Pulmonary artery endothelial cell (primary cell): Measurements from ENCODE around the gene RABGAP1. TPM values are rescaled to one million over a fixed set of nuclear protein-coding genes. Genes with fewer than 3 reads are reported as not detected.

Source experiments
- DNase-seq: peaks from one replicate; pipeline ENCODE4 v3.0.0-alpha.2; 2011; ENCODE audit warnings: low read depth, low spot score
- total RNA-seq: library from RNA; depleted of rRNA; stranded (reverse); fragments of >200 nt; gene quantifications from 2 replicates; pipeline ENCODE4 v1.2.3, GENCODE V29; 2014

Gene RABGAP1
- total RNA-seq, 1 donor from 2014 or later = 27.5 TPM

- DNase-seq = peak; percentile 15
Measured at GRCh38 chr9:123081824-123082223, 141.0 kb downstream of the RABGAP1 start.

- DNase-seq = no peak
Measured at GRCh38 chr9:123083680-123084079, 142.9 kb downstream of the RABGAP1 start.

GRCh38 chr9:123084256-123084655 is 143.4 kb downstream of the RABGAP1 start:
- no peak for DNase-seq

- DNase-seq = no peak
Measured at GRCh38 chr9:123085916-123086315, 145.1 kb downstream of the RABGAP1 start.

GRCh38 chr9:123087359-123087888 is 146.6 kb downstream of the RABGAP1 start:
- no peak for DNase-seq

- DNase-seq = no peak
Measured at GRCh38 chr9:123089040-123089439, 148.2 kb downstream of the RABGAP1 start.

GRCh38 chr9:123089790-123090189 is 149.0 kb downstream of the RABGAP1 start:
- no peak for DNase-seq

- no peak for DNase-seq
Measured at GRCh38 chr9:123090198-123090896, 149.5 kb downstream of the RABGAP1 start.

- DNase-seq = no peak
Measured at GRCh38 chr9:123090956-123091355, 150.1 kb downstream of the RABGAP1 start.

- no peak for DNase-seq
Measured at GRCh38 chr9:123091459-123091858, 150.6 kb downstream of the RABGAP1 start.

GRCh38 chr9:123093141-123093540 is 152.3 kb downstream of the RABGAP1 start:
- no peak for DNase-seq

GRCh38 chr9:123096987-123097386 is 156.2 kb downstream of the RABGAP1 start:
- DNase-seq = no peak

- DNase-seq = no peak
Measured at GRCh38 chr9:123097430-123098095, 156.7 kb downstream of the RABGAP1 start.

- DNase-seq = no peak
Measured at GRCh38 chr9:123098096-123098459, 157.3 kb downstream of the RABGAP1 start.

GRCh38 chr9:123099042-123099441 is 158.2 kb downstream of the RABGAP1 start:
- no peak for DNase-seq

GRCh38 chr9:123099548-123099947 is 158.7 kb downstream of the RABGAP1 start:
- no peak for DNase-seq

- no peak for DNase-seq
Measured at GRCh38 chr9:123102375-123103113, 161.7 kb downstream of the RABGAP1 start.

- DNase-seq = no peak
Measured at GRCh38 chr9:123104807-123105206, 164.0 kb downstream of the RABGAP1 start.

- DNase-seq = no peak
Measured at GRCh38 chr9:123105490-123105889, 164.7 kb downstream of the RABGAP1 start.

- DNase-seq = no peak
Measured at GRCh38 chr9:123107639-123108285, 166.9 kb downstream of the RABGAP1 start.

- DNase-seq = no peak
Measured at GRCh38 chr9:123108976-123109375, 168.2 kb downstream of the RABGAP1 start.
